OCI-LY3 (cell line): ENCODE measurements around the gene IER5L.
"Not testable (repeated sequence)": the region's sequence is repeated elsewhere in the genome, so short reads cannot be mapped to it uniquely, and the experiment has no call there.

Experiments
- H2AFZ ChIP-seq: fragments of 200-600, 300-600 bp; shearing (Covaris generic); 2 replicates; pipeline ENCODE4 v1.6.0; 2014; ENCODE audit warnings: antibody characterized with exemption, low read depth, low read length
- H3K27ac ChIP-seq: fragments of 200-600, 300-600 bp; sonication (generic); 2 replicates; pipeline ENCODE4 v1.5.1; 2014; ENCODE audit warnings: mild to moderate bottlenecking, low read length, moderate library complexity, mixed read lengths
- H3K27me3 ChIP-seq: fragments of 200-600, 300-600 bp; sonication (generic); 2 replicates; pipeline ENCODE4 v1.6.1; 2014; ENCODE audit warnings: low read depth, low read length, mixed read lengths
- H3K36me3 ChIP-seq: fragments of 200-600, 300-600 bp; sonication (generic); replicated peaks from 2 replicates; pipeline ENCODE3; 2014; ENCODE audit warnings: low read depth, low read length, mixed read lengths
- H3K4me1 ChIP-seq: fragments of 300-600, 200-600 bp; sonication (generic); 2 replicates; pipeline ENCODE4 v1.6.1; 2014; ENCODE audit warnings: low read length, mixed read lengths
- H3K4me2 ChIP-seq: fragments of 200-600, 300-600 bp; sonication (generic); 2 replicates; pipeline ENCODE4 v1.6.1; 2014; ENCODE audit warnings: low read length, mixed read lengths
- H3K4me3 ChIP-seq: fragments of 300-600, 200-600 bp; sonication (generic); 2 replicates; pipeline ENCODE4 v1.5.1; 2014; ENCODE audit warnings: antibody characterized with exemption, mild to moderate bottlenecking, low read length, moderate library complexity
- H3K79me2 ChIP-seq: fragments of 300-600, 200-600 bp; shearing (Covaris generic); 2 replicates; pipeline ENCODE4 v1.6.1; 2014; ENCODE audit warnings: mild to moderate bottlenecking, low read length, mixed read lengths
- H3K9ac ChIP-seq: fragments of 300-600, 200-600 bp; shearing (Covaris generic); 2 replicates; pipeline ENCODE4 v1.6.0; 2014; ENCODE audit warnings: mild to moderate bottlenecking, low read length, moderate library complexity
- H3K9me3 ChIP-seq: fragments of 200-600, 300-600 bp; shearing (Covaris generic); 2 replicates; pipeline ENCODE4 v1.6.1; 2014; ENCODE audit warnings: low read length, mixed read lengths; ENCODE audit not compliant: insufficient read depth
- H4K20me1 ChIP-seq: fragments of 200-600, 300-600 bp; sonication (generic); 2 replicates; pipeline ENCODE4 v1.6.1; 2016; ENCODE audit warnings: low read length, mixed read lengths; ENCODE audit not compliant: insufficient read depth
- EZH2phosphoT487 ChIP-seq: fragments of 200-600 bp; shearing (Covaris generic); IDR thresholded peaks from 2 replicates; pipeline ENCODE4 v1.6.1; 2018; ENCODE audit warnings: antibody characterized with exemption, mixed run types, low read depth
- TF ChIP-seq, protein P1 (sequence below): fragments of 200-600, 300-600 bp; sonication (generic); IDR thresholded peaks from 2 replicates; pipeline ENCODE4 v1.5.1; 2014; ENCODE audit warnings: antibody characterized with exemption, low read length, low read depth

IER5L gene

DNA sequence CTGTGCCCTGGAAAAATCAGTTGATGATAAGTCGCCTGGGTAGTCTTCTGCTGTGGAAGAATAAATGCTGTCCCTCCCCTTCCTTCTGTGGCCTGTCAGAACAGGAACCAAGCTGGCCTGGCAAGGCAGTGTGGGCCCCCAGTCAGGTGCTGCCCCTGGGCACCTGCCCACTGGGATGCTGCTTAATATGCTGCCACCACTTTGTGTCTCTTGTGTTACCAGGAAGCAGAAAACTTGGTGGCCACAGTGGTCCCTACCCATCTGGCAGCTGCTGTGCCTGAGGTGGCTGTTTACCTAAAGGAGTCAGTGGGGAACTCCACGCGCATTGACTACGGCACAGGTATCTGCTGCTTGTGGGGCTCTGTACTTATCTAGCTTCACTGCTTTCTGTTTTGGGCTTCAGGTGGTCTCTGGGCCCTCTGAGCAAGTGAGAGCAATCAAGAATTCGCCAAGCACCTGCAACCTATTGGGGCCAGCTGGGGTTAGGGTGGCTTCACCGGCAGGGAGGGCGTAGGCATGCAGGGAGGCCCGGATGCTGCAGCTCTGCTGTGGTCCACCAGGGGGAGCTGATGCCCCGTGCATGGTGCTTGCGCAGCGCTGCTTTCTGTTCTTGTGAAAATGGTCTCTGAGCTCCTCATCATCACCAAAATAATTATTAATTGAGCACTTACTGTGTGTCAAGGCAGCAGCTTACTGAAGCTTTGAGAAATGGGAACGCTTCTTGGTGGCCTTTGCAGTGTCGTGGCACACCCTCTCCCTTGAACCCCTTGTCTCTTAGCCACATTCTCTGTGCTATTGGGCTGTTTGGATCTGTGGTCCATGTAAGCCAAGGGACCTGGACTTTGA is 46.5 kb downstream of the IER5L start:
- Histone ChIP-seq H3K4me1 (peaks cover 10% of the 10 kb centered on the region), H3K4me2 (peak overlapping the region; percentile 51), H3K9me3 (no peaks in the 10 kb centered on the region), H2AFZ (no peak overlapping the region), H3K27ac (peak overlapping the region; percentile 37), H4K20me1 (peaks cover 11% of the 10 kb centered on the region; the same call in 1 of the 2 replicates), H3K27me3 (no peaks in the 10 kb centered on the region), H3K79me2 (no peaks in the 10 kb centered on the region), H3K36me3 (peaks cover 34% of the 10 kb centered on the region), H3K9ac (no peak overlapping the region), H3K4me3 (no peak overlapping the region)
- TF ChIP-seq, protein P1, sequence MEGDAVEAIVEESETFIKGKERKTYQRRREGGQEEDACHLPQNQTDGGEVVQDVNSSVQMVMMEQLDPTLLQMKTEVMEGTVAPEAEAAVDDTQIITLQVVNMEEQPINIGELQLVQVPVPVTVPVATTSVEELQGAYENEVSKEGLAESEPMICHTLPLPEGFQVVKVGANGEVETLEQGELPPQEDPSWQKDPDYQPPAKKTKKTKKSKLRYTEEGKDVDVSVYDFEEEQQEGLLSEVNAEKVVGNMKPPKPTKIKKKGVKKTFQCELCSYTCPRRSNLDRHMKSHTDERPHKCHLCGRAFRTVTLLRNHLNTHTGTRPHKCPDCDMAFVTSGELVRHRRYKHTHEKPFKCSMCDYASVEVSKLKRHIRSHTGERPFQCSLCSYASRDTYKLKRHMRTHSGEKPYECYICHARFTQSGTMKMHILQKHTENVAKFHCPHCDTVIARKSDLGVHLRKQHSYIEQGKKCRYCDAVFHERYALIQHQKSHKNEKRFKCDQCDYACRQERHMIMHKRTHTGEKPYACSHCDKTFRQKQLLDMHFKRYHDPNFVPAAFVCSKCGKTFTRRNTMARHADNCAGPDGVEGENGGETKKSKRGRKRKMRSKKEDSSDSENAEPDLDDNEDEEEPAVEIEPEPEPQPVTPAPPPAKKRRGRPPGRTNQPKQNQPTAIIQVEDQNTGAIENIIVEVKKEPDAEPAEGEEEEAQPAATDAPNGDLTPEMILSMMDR = peak; percentile 95
- no peak for TF ChIP-seq EZH2phosphoT487

DNA sequence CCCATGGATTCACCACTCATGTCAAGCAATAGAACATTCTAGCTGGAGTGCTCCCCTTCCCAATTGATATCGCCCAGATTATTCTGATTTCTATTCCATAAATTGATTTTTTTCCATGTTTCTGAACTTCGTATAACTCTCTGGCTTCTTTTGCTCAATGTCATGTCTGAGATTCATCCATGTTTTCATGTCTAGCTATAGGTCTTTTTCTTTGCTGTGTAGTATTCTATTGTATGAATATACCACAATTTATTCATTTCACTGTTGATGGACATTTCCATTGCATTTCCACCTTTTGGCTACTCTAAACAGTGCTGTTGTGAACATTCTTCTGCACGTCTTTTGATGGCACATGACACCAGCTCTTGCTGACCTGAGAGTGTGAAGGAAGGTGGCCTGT is 47.3 kb downstream of the IER5L start:
- Histone ChIP-seq H3K4me2 (no peak overlapping the region), H3K36me3 (peaks cover 30% of the 10 kb centered on the region), H3K27ac (peak overlapping the region; percentile 37; the same call in 1 of the 2 replicates), H3K79me2 (no peaks in the 10 kb centered on the region), H3K4me1 (peaks cover 10% of the 10 kb centered on the region), H3K9me3 (no peaks in the 10 kb centered on the region), H3K9ac (no peak overlapping the region), H3K4me3 (no peak overlapping the region), H4K20me1 (peaks cover 11% of the 10 kb centered on the region; the same call in 1 of the 2 replicates), H3K27me3 (no peaks in the 10 kb centered on the region), H2AFZ (no peak overlapping the region)
- TF ChIP-seq, protein P1 = no peak
- no peak for TF ChIP-seq EZH2phosphoT487

DNA sequence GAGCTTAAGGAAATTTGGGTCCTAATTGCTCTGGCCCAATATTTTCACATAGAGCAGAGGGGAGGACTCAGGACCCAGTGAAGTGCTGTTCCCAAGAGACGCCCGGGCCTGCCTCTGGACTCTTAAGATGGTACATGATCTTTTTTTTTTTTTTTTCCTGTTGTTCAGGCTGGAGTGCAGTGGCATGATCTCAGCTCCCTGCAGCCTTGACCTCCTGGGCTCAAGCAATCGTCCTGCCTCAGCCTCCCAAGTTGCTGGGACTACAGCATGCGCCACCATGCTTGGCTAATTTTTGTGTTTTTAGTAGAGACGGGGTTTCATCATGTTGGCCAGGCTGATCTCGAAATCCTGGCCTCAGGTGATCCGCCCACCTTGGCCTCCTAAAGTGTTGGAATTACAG is 47.8 kb downstream of the IER5L start:
- peaks cover 10% of the 10 kb centered on the region for H3K4me1 ChIP-seq
- not testable (repeated sequence) for H3K9ac ChIP-seq, H3K4me2 ChIP-seq, H3K27ac ChIP-seq, H3K9me3 ChIP-seq, H3K27me3 ChIP-seq, H3K79me2 ChIP-seq, H2AFZ ChIP-seq, H3K4me3 ChIP-seq
- H3K36me3 ChIP-seq = peaks cover 29% of the 10 kb centered on the region
- H4K20me1 ChIP-seq = peaks cover 11% of the 10 kb centered on the region; the same call in 1 of the 2 replicates

DNA sequence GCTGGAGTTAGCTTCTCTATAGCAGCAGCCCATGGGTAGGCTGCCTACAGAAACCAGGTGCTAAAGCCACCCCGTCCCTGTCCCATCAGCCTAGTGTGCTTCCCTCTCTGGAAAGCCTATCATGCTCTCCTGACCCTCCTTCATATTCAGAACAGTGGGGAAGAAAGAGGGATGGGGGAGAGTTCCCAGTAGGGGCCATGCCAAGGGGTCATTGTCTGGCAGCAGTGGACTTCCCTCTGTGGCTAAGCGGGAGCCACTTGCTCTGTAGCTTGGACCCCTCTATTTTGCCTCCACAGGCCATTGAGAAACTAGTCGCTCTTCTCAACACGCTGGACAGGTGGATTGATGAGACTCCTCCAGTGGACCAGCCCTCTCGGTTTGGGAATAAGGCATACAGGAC is 49.4 kb downstream of the IER5L start:
- TF ChIP-seq EZH2phosphoT487 = no peak
- TF ChIP-seq, protein P1 = no peak
- Histone ChIP-seq H3K4me3 (no peak overlapping the region), H3K4me1 (peaks cover 10% of the 10 kb centered on the region), H3K9ac (no peak overlapping the region), H3K9me3 (no peaks in the 10 kb centered on the region), H3K36me3 (peaks cover 26% of the 10 kb centered on the region), H3K27ac (no peak overlapping the region), H2AFZ (no peak overlapping the region), H4K20me1 (peaks cover 16% of the 10 kb centered on the region; the same call in 1 of the 2 replicates), H3K4me2 (no peak overlapping the region), H3K79me2 (no peaks in the 10 kb centered on the region), H3K27me3 (no peaks in the 10 kb centered on the region)
